ENCODE data around the gene KCNE5.
"Not testable (repeated sequence)": the region's sequence is repeated elsewhere in the genome, so short reads cannot be mapped to it uniquely, and the experiment has no call there.

KCNE5 gene

GRCh38 chrX:109614951-109615350 is 10.0 kb downstream of the KCNE5 start:
- DNase-seq (ENCODE audit: low read depth in 1 of 2, low spot score in 1 of 2) = no peak

- no peak for DNase-seq (ENCODE audit: low read depth in 1 of 2, low spot score in 1 of 2)
Measured at GRCh38 chrX:109601486-109601885, 23.5 kb downstream of the KCNE5 start.

GRCh38 chrX:109600237-109600651 is 24.7 kb downstream of the KCNE5 start:
- no peak for DNase-seq (ENCODE audit: low read depth in 1 of 2, low spot score in 1 of 2)

- no peak for DNase-seq (ENCODE audit: low read depth in 1 of 2, low spot score in 1 of 2)
Measured at GRCh38 chrX:109596015-109596414, 29.0 kb downstream of the KCNE5 start.

GRCh38 chrX:109590176-109590575 is 34.8 kb downstream of the KCNE5 start:
- DNase-seq (ENCODE audit: low read depth in 1 of 2, low spot score in 1 of 2) = no peak

- no peak for DNase-seq (ENCODE audit: low read depth in 1 of 2, low spot score in 1 of 2)
Measured at GRCh38 chrX:109585488-109585887, 39.5 kb downstream of the KCNE5 start.

GRCh38 chrX:109578916-109579315 is 46.1 kb downstream of the KCNE5 start:
- DNase-seq (ENCODE audit: low read depth in 1 of 2, low spot score in 1 of 2) = no peak

- DNase-seq (ENCODE audit: low read depth in 1 of 2, low spot score in 1 of 2) = no peak
Measured at GRCh38 chrX:109577055-109577454, 47.9 kb downstream of the KCNE5 start.

- DNase-seq (ENCODE audit: low read depth in 1 of 2, low spot score in 1 of 2) = not testable (repeated sequence)
Measured at GRCh38 chrX:109576083-109576482, 48.9 kb downstream of the KCNE5 start.
